ENCODE results near the gene PPP2R5C.

Gene PPP2R5C

GRCh38 chr14:101813171-101813759 is 51.8 kb downstream of the PPP2R5C start:
- DNase-seq, result no peak

GRCh38 chr14:101813833-101814232 is 52.3 kb downstream of the PPP2R5C start:
- DNase-seq, result no peak

GRCh38 chr14:101814934-101815333 is 53.4 kb downstream of the PPP2R5C start:
- no peak for DNase-seq

GRCh38 chr14:101815994-101816393 is 54.5 kb downstream of the PPP2R5C start:
- DNase-seq, result no peak

GRCh38 chr14:101817501-101818001 is 56.0 kb downstream of the PPP2R5C start:
- DNase-seq, result no peak

- no peak for DNase-seq
Measured at GRCh38 chr14:101819251-101819990, 57.9 kb downstream of the PPP2R5C start.

- DNase-seq, result no peak
Measured at GRCh38 chr14:101820283-101820798, 58.8 kb downstream of the PPP2R5C start.

GRCh38 chr14:101821528-101821927 is 60.0 kb downstream of the PPP2R5C start:
- DNase-seq, result no peak

- no peak for DNase-seq
Measured at GRCh38 chr14:101823066-101823465, 61.6 kb downstream of the PPP2R5C start.

GRCh38 chr14:101823511-101824120 is 62.1 kb downstream of the PPP2R5C start:
- peak in 2 of 51 donors; percentile 12 to 14 for DNase-seq

- DNase-seq, result no peak
Measured at GRCh38 chr14:101824339-101824727, 62.8 kb downstream of the PPP2R5C start.

- DNase-seq, result no peak
Measured at GRCh38 chr14:101825797-101826196, 64.3 kb downstream of the PPP2R5C start.

- DNase-seq, result no peak
Measured at GRCh38 chr14:101826351-101826750, 64.8 kb downstream of the PPP2R5C start.

- no peak for DNase-seq
Measured at GRCh38 chr14:101827286-101827685, 65.8 kb downstream of the PPP2R5C start.

- DNase-seq, result no peak
Measured at GRCh38 chr14:101828046-101828445, 66.5 kb downstream of the PPP2R5C start.

- peak in 13 of 51 donors; percentile 15 to 69 (median 39) for DNase-seq
Measured at GRCh38 chr14:101830271-101830670, 68.8 kb downstream of the PPP2R5C start.

GRCh38 chr14:101833045-101833444 is 71.5 kb downstream of the PPP2R5C start:
- DNase-seq, result no peak

GRCh38 chr14:101834397-101834796 is 72.9 kb downstream of the PPP2R5C start:
- DNase-seq, result no peak

GRCh38 chr14:101834800-101835547 is 73.5 kb downstream of the PPP2R5C start:
- peak in 7 of 51 donors; percentile 12 to 53 (median 37) for DNase-seq

GRCh38 chr14:101835566-101835965 is 74.1 kb downstream of the PPP2R5C start:
- no peak for DNase-seq

GRCh38 chr14:101836135-101836534 is 74.6 kb downstream of the PPP2R5C start:
- DNase-seq, result no peak

GRCh38 chr14:101838476-101838875 is 77.0 kb downstream of the PPP2R5C start:
- DNase-seq, result no peak
